ENCODE measurements around the gene DPH7.
"Not testable (repeated sequence)": the region's sequence is repeated elsewhere in the genome, so short reads cannot be mapped to it uniquely, and the experiment has no call there.

DPH7 gene

DNA sequence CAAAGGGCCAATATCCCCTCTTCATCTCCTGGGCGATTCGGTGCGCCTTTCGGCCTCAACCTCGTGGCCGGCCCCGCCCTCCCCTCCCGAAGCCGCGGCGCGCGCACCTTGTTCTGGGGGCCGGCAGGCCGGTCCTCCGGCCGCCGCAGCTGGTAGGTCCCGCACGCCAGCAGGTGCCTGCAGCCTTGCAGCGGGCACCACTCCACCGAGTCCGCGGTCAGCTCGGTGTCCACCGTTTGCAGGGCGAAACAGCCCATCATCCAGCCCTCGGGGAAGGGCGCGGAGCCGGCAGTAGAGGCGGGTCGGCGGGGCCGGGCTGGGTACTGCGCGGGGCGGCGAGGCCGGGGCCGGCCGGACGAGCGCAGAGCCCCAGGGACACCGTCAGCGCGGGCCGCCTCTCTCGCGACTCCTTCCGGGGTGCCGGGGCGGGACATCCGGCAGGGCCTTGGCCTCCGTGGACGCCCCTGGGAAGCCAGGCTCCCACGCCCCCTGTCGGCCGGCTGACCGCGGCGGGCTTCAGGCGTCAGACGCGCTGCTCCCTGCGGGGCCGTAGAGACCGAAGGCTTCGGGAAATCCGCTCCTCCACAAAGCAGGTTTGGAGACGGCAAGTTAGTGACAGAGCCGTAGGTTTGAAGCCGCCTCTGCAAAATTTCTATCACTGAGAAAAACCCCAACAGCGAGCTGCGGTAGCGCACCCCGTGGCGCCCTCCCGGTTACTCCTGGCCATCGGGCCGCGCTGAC lies at the start of gene DPH7:
TSS of gene DPH7 (minus strand) at position 408 of the 741 bp plus-strand sequence. CDS start at position 260, 148 bp downstream.
- DNase-seq (ENCODE audit: low read depth in 2 of 2) = peak; percentile 69 to 73

DNA sequence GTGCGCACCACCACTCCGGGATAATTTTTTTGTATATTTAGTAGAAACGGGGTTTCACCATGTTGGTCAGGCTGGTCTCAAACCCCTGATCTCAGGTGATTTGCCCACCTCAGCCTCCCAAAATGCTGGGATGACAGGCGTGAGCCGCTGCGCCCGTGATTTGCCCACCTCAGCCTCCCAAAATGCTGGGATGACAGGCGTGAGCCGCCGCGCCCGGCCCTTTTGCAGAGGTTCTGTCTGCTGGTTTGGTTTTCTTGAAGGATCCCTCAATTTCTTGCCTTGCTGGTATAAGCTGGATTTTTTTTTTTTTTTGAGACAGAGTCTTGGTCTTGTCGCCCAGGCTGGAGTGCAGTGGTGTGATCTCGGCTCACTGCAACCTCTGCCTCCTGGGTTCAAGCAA lies 48.7 kb upstream of the DPH7 start:
- DNase-seq (ENCODE audit: low read depth in 2 of 2) = not testable (repeated sequence)

DNA sequence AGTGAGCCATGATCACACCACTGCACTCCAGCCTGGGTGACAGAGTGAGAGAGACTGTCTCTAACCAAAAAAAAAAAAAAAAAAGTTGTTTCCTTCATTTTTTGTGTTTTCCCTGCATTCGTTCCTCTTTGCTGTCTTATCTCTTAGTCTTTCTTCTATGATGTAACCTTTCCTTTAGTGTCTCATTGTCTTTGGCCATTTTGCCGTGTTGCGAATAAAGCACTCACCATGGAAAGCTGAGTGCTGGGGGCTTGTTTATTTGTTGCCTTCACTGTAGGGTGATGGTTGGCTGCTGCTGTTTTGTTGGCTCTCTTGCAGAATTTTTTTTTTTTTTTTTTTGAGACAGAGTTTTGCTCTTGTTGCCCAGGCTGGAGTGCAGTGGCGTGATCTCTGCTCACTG lies 47.7 kb upstream of the DPH7 start:
- DNase-seq (ENCODE audit: low read depth in 2 of 2) = no peak

DNA sequence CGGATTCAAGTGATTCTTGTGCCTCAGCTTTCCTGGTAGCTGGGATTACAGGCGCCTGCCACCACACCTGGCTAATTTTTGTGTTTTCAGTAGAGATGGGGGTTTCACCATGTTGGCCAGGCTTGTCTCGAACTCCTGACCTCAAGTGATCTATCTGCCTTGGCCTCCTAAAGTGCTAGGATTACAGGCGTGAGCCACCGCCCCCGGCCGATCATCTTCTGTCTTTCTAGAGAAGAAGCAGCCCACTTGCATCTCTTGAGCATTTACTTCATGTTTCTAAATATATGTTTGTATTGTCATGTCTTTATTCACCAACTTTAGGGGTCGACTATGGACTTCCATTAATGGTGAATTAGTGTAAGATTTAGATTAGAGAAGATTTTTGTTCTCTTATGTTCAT lies 43.5 kb upstream of the DPH7 start:
- not testable (repeated sequence) for DNase-seq (ENCODE audit: low read depth in 2 of 2)

DNA sequence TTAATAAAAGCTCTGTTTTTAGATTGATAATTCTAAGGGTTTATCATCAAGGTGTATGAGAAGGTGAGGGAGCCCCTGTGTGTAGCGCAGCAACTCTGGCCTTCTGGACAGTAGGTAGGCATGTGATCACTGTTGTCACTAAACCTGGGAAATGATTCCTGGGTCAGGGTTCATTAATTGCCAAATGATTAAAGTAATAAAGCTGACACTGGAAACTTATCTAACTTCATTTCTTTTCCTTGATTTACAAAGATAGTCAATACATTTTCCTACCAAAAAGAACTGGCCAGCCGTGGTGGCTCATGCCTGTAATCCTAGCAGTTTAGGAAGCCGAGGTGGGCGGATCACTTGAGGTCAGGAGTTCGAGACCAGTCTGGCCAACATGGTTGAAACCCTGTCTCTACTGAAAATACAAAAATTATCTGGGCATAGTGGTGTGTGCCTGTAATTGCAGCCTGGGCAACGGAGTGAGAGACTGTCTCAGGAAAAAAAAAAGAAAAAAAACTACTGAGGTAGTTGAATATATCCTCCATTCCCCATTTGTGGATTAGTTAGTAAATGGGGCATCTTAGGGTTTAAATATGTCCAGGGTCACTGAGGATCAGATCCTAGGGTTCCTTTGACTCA lies 42.5 kb upstream of the DPH7 start:
- no peak for DNase-seq (ENCODE audit: low read depth in 2 of 2)

DNA sequence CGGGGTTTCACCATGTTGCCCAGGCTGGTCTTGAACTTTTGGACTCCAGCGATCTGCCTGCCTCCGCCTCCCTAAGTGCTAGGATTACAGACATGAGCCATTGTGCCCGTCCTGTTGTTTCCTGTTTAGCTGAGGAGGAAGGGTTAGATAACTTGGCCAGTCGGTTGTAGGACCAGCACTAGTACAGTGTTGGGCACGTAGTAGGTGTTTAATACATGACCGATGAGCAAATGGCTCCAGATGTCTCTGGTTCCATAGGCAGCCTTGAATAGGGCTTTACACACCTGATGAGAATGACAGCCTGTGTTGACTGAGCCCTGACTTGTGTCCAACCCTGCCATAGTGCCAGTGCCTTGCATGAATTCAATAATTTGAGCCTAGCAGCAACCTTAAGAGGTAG lies 41.9 kb upstream of the DPH7 start:
- no peak for DNase-seq (ENCODE audit: low read depth in 2 of 2)

DNA sequence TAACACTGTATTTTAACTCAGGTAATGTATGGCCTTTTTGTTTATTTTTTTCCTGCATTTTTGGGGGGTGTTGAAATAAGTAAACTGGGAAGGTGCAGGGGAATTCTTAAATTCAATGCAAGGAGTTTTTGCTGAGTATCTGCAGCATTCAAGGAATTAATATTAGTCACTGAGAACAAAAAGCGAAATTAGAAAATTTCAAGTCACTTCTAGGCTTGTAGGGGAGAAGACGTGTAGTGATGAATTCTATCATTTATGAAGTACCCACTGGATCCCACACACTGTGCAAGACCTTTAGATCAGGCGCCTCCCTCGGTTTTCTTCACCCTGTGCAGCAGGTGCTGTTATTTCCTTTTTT lies 41.3 kb upstream of the DPH7 start:
- no peak for DNase-seq (ENCODE audit: low read depth in 2 of 2)

DNA sequence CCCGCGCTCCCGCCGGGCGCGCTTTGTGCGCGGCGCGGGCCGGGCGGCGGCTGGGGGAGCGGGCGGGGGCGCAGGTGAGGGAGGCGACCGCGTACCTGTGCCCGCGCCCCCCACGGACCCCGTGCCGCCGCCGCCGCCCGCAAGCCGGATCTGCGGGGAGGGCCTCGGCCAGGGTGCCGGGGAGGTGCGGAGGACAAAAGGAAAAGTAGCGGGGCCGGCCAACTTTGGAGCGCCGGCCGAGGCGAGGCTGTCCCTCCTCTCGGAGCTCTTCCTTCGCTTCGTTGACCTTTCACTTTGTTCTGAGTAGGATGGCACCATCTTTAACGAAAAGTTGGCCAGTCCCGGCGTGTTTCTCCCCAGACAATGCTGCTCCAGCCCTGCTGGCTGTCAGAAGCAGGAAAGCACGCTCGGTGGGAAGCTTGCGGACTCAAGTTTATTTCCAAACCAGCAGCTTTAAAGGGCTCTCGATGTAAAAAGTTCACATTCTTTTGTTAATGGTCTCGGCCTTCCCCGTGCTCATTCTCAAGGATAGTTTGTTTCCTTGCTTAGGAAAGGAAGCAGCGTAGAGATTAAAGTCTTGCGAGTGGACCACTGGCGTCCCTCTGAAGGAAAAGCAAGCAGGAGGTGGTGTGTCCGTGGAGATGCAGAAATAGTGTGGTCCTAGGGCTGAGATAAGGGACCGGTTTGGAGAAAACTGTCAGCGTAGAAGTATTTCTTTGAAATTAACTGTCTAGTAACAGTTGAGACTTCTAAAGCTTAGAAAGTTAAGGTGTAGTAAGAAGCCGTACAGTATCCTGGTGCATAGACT lies 40.7 kb upstream of the DPH7 start:
- no peak for DNase-seq (ENCODE audit: low read depth in 2 of 2)

DNA sequence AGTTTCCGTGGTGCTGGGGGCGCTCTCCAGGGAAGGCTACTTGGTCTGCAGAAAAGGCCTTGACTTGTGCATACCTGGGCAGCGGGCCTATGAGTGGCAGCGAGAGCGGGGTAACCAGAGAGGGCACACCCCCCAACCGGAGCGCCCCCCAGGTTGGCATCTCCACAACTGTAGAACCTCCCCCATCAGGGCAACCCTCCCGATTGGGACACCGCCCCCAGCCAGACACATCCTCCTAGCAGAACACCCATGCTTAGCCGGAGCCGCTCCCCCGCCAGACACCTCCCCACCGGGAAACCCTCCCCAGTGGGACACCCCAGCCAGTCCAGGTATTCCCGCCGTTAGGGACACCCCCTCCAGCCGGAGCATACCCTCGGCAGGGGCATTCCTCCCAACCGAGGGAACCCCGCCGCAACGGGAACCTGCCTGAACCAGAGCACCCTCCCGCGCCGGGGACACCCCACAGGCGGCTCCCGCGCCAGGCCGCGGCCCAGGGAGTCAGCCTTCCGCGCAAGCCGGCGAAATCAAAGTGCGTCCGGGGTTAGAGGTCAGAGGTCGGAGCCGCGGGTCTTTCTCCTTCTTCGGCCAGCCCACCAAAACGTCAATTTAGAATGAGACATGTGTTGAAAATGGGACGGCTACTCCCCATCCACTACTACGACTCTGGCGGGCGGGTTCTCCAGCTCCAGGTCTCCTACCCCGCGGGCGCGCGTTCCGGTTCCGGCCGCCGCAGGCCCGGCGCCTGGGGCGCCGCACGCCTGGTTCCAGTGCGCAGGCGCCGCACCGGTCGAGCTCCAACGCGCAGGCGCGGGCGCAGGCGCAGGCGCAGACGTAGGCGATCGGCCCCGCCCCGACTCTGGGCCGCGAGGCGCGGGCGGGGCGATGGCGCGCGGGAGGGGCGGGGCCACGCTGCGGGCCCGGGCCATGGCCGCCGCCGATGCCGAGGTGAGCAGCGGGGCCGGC lies 39.7 kb upstream of the DPH7 start, which contains the start of gene EHMT1:
TSS of gene EHMT1 (plus strand) at position 901 of the 963 bp plus-strand sequence. CDS start at position 925, 24 bp downstream.
- DNase-seq (ENCODE audit: low read depth in 2 of 2) = peak; percentile 68 to 71

DNA sequence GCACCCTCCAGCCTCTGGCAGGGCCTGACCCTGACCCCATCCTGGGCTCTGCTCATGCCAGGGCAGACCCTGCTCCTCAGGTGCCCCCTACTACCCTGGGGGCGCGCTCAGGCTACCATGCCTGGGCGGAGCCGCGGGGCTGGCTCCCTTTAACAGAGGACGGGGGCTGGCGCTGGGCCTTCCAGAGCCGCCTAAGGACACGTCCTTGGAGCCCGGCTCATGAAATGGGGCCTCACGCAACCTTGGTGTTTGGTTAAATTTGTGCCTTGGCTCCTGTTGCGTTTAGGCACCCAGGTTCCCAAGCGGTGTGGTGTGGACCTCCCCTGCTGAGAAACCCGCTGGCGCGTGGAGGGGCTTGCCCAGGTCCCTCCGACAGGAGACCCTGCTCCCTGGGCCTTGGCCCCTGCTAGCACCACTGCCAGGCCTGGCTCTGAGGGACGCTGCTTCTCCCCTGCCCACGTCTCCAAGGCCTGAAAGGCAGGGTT lies 36.7 kb upstream of the DPH7 start:
- no peak for DNase-seq (ENCODE audit: low read depth in 2 of 2)

DNA sequence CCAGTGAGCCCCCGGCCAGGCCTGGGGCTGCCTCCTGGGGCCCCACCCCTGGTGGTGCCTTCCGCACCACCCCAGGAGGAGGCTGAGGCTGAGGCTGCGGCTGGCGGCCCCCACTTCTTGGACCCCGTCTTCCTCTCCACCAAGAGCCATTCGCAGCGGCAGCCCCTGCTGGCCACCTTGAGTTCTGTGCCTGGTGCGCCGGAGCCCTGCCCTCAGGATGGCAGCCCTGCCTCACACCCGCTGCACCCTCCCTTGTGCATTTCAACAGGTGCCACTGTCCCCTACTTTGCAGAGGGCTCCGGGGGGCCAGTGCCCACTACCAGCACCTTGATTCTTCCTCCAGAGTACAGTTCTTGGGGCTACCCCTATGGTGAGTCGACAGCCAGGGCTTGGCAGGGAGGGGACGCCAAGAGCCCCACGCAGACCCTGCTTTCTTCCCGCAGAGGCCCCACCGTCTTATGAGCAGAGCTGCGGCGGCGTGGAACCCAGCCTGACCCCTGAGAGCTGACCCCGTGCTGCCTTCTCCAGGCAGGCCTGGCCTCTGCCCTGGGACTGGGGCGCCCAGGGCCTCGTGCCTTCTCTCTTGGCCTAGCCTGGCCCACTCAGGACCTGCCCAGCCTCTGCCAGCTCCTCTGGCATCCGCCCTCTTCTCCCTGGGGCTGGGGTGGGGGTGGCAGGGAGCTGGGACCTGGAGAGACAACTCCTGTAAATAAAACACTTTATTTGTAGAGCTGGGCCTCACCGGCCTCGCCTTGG lies 36.1 kb upstream of the DPH7 start:
- DNase-seq (ENCODE audit: low read depth in 2 of 2) = no peak

DNA sequence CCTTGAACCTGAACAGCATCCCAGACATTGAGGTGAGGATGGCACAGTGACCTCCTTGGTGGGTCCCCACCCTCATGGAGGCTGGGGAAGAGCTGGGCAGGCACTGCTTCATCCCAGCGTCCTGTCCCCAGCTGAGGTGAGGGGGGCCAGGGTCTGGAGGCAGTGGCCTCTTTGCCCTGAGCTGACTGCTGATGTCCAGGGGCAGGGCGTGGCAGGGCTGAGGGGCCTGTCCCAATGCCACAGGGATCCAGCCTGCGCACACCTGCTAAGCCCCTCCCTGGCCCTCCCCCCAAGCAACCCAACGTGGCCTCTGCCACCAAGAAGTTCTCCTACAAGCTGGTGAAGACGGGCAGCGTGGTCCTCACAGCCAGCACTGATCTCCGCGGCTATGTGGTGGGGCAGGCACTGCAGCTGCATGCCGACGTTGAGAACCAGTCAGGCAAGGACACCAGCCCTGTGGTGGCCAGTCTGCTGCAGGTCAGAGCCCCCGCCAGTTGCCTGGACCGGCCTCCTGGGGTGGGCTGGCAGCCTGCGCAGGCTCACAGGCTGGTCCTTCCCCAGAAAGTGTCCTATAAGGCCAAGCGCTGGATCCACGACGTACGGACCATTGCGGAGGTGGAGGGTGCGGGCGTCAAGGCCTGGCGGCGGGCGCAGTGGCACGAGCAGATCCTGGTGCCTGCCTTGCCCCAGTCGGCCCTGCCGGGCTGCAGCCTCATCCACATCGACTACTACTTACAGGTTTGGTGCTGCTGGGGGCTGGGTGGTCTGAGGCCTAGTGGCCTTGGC lies 35.2 kb upstream of the DPH7 start:
- DNase-seq (ENCODE audit: low read depth in 2 of 2) = no peak

DNA sequence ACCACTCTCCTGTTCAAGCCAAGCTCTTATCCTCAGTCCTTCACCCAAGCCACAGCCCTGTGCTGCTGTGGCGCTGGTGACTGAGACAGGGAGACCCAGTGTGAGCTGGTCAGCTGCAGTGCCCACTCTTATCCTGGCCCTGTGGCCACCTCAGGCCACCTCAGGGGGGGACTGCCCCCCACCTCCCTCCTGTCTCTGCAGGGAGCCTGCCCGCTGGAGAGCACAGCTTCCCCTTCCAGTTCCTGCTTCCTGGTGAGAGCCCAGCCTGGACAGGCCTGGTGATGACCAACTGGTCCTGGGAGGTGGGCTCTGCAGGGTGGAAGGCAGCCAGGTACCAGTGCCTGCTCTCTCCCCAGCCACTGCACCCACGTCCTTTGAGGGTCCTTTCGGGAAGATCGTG lies 34.5 kb upstream of the DPH7 start:
- no peak for DNase-seq (ENCODE audit: low read depth in 2 of 2)

DNA sequence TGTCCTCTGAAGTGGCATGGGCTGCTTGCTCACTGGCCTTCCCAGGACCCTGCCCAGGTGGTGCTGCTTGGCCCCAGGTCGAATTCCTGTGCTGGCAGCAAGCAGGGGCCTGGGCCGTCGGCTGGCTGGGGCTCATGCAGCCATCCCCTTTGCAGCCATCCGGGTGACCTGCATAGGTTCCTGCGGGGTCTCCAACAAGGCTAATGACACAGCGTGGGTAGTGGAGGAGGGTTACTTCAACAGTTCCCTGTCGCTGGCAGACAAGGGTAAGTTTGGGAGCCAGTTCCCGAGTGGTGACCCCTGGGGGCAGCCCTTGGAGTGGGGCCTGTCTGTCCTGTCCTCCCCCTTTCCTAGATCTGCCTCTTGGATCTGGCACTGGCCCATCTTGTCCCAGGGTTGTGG lies 34.0 kb upstream of the DPH7 start:
- no peak for DNase-seq (ENCODE audit: low read depth in 2 of 2)

DNA sequence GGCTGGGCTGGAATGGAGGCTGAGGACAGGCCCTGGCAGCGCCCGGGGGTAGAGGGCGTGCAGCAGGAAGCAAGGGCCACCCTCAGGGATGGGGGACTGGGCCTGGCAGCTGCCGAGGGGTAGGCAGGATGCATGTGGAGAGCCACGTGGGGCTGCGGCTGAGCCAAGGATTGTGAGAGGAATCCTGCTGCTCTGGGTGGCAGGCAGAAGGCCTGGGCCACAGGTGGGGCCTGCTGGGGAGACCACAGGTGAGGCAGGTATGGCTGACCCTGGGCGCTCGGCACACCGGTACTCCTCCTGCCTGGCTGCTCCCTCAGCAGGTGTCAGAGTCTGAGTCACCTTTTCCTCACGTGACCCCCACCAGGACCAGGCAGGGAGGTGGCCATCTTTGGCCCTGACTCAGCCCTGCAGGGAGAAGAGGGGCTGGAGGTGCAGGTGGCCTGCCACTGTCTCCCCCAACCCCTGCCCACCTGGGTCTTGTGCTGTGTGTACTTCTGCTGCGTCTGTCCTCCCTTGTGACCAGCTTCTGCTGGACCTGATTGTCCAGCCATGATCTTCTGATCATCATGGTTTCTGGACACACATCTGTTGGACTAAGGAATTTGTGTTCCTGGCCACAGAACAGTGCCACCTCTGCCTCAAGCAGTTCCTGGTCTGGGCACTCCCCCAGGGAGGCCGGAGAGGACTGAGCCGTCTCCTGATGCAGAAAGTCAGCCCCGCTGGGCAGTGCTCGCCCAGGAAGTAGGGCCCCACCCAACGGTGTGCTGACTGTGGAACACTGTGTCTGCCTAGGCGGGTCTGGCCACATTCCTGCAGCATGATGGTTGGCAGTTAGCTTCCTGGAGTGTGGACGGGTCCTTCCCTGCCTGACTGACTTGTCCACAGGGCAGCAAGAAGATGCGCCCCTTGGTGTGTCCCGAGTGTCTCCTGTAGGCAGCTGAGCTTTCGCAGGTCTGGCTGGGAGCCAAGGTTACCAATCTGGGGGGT lies 33.2 kb upstream of the DPH7 start:
- no peak for DNase-seq (ENCODE audit: low read depth in 2 of 2)

DNA sequence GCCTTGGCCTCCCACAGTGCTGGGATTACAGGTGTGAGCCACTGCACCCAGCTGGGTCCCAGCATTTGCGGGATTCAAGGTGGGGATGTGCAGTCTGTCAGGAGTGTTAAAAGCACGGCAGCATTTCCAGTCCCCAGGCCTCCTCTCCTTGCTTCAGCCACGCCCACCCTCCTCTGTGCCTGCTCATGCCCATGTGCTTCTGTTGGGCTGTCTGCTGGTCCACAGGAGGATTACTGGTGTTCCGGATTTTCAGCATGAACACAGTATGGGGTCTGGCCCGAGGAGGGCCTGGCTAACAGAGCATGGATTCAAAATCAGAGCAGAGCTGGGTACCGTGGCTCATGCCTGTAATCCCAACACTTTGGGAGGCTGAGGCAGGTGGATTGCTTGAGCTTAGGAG lies 32.2 kb upstream of the DPH7 start:
- no peak for DNase-seq (ENCODE audit: low read depth in 2 of 2)

DNA sequence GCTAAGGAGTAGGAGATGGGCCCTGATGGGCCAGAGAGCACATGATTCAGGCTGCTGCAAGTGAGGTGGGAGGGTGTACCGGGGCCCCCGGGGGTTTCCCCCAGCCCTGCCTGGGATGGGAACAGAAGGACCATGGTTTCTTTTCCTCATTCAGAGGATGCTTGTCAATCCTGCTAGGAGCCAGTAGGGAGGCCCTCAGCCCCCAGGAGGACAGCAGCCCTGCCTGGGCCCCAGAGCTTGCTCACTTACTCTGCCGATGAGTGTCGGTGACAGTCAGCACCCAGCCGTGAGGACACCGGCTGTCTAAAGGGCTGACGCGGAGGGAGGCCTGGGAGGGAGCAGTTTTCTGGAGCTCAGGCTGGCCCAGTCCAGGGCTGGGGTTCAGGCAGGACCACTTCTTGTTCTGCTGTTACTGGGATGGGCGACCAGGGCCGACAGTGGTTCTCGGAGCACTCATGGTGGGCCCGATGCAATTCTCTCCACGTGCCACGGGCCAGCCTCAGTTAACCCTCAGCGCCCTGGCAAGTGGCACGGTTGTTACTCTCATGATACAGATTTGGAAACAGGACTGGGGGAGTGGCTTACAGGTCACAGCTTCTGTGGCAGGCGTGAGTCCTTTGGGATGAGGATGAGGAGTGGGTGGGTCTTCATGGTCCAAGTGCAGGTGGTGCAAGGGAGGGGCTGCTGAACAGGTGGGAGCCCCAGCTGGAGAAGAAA lies 28.6 kb upstream of the DPH7 start:
- DNase-seq (ENCODE audit: low read depth in 2 of 2) = no peak

DNA sequence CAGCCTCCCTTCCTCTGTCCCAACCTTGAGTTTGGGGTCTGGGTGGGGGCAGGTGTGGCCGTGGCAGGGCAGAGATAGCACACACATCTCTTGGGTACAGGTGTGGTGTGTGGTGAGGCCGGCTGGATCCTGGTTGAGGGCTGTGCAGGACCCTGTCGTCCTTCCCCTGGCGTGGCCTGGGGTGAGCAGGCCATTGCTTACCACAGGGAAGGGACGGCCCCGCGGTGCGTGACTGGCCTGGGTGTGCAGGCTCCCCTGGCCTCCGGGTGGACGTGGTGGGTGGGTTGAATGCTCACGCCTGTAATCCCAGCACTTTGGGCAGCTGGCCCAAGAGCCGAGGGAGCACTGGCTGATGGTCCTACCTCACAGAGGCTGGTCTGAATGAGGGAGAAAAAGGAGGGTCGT lies 28.0 kb upstream of the DPH7 start:
- no peak for DNase-seq (ENCODE audit: low read depth in 2 of 2)
